IgD-negative memory B cell (primary cell): ENCODE data around the gene IRX4. TPM values are rescaled to one million over a fixed set of nuclear protein-coding genes. Genes with fewer than 3 reads are reported as not detected.

Experiments used
- H3K27ac Mint-ChIP-seq, 3 donors: one replicate each; pipeline ENCODE4 v1.8.0; 2020 to 2022; ENCODE audit warnings: mild to moderate bottlenecking in 3 of 3, mixed read lengths in 3 of 3, moderate library complexity in 1 of 3
- H3K27me3 Mint-ChIP-seq: one replicate; pipeline ENCODE4 v1.8.0; 2021; ENCODE audit warnings: mixed read lengths
- H3K36me3 Mint-ChIP-seq: one replicate; pipeline ENCODE4 v1.8.0; 2020; ENCODE audit warnings: mild to moderate bottlenecking, mixed read lengths
- H3K4me1 Mint-ChIP-seq, 3 donors: one replicate each; pipeline ENCODE4 v1.8.0; 2020 to 2022; ENCODE audit warnings: mixed read lengths in 3 of 3, mild to moderate bottlenecking in 1 of 3
- H3K4me3 Mint-ChIP-seq, 4 donors: one replicate each; pipeline ENCODE4 v1.8.0; 2020 to 2022; ENCODE audit warnings: mild to moderate bottlenecking in 4 of 4, mixed read lengths in 4 of 4, moderate library complexity in 3 of 4
- H3K9me3 Mint-ChIP-seq, 3 donors: one replicate each; pipeline ENCODE4 v1.8.0; 2020 to 2021; ENCODE audit warnings: mixed read lengths in 3 of 3, mild to moderate bottlenecking in 1 of 3
- polyA plus RNA-seq: library from polyadenylated mRNA; unstranded; fragments of 300-500 nt; fragmentation: Illumina TruSeq; gene quantifications from one replicate; pipeline ENCODE4 v1.2.3, GENCODE V29; 2021

The IRX4 gene
- polyA plus RNA-seq, 1 donor from 2014 or later: not detected

- H3K27ac Mint-ChIP-seq: no peak overlapping the region
- no peaks in the 10 kb centered on the region for H3K9me3 Mint-ChIP-seq
- H3K4me1 Mint-ChIP-seq: peaks cover 0 to 2% (median 0%) of the 10 kb centered on the region in 3 donors
These were observed 54.8 kb downstream of the IRX4 start for GRCh38 chr5:1827886-1828397.

More at GRCh38 chr5:1827886-1828397, 54.8 kb downstream of the IRX4 start:
- no peaks in the 10 kb centered on the region for H3K27me3 Mint-ChIP-seq
- no peak overlapping the region for H3K4me3 Mint-ChIP-seq
- H3K36me3 Mint-ChIP-seq: peaks cover 12% of the 10 kb centered on the region

Other genes starting within 250 kb of the IRX4 start
- gene MRPL36, start 83.1 kb downstream of the IRX4 start, polyA plus RNA-seq: 66.9 TPM
- gene NDUFS6, start 81.5 kb downstream of the IRX4 start, polyA plus RNA-seq: 66.5 TPM